DND-41 (cell line): ENCODE results near the gene IER3.

Experiments used
- CTCF ChIP-seq: IDR thresholded peaks from 2 replicates; pipeline ENCODE4 v1.5.1; 2012; ENCODE audit warnings: borderline replicate concordance, low read length, moderate library complexity, mild to moderate bottlenecking; ENCODE audit not compliant: poor library complexity, severe bottlenecking; ENCODE audit errors: extremely low read depth
- EZH2 ChIP-seq: IDR thresholded peaks from 3 replicates; pipeline ENCODE4 v1.6.1; 2012; ENCODE audit warnings: borderline replicate concordance, low read depth, mild to moderate bottlenecking, moderate library complexity, low read length, inconsistent platforms; ENCODE audit not compliant: severe bottlenecking

GRCh38 chr6:30780642-30780920 lies 36.2 kb upstream of the IER3 start:
- TF ChIP-seq CTCF (no peak), EZH2 (no peak)
